Prostate gland (tissue), 2 donors: ENCODE data around the gene NGRN. TPM values are rescaled to one million over a fixed set of nuclear protein-coding genes. Genes with fewer than 3 reads are reported as not detected.

ENCODE experiments used
- DNase-seq: peaks from one replicate; pipeline ENCODE4 v3.0.0-alpha.2; 2019; ENCODE audit warnings: low spot score
- H3K27ac ChIP-seq, 2 donors: fragments of 200-600 bp; sonication (generic); 2 replicates each; pipeline ENCODE4 v1.5.1; 2017 to 2019
- H3K27me3 ChIP-seq: fragments of 200-600 bp; sonication (generic); replicated peaks from 2 replicates; pipeline ENCODE4 v1.5.1; 2019; ENCODE audit not compliant: insufficient read depth
- H3K36me3 ChIP-seq, 2 donors: fragments of 200-600 bp; sonication (generic); 1 replicate in 1 of 2; 2 replicates in 1 of 2; pipeline versions ENCODE4 v1.5.1 to v1.8.1; 2017 to 2019
- H3K4me1 ChIP-seq: fragments of 200-600 bp; sonication (generic); replicated peaks from 2 replicates; pipeline ENCODE4 v1.5.1; 2019
- H3K4me3 ChIP-seq, 2 donors: fragments of 200-600 bp; sonication (generic); 2 replicates each; pipeline ENCODE4 v1.5.1; 2017 to 2019
- H3K9me3 ChIP-seq: fragments of 200-600 bp; sonication (generic); 2 replicates; pipeline ENCODE4 v1.5.1; 2017
- POLR2A ChIP-seq: fragments of 450-650 bp; IDR thresholded peaks from one replicate; pipeline ENCODE4 v1.6.1; 2016; ENCODE audit warnings: antibody characterized with exemption, mild to moderate bottlenecking
- POLR2AphosphoS5 ChIP-seq: sonication (generic); formaldehyde crosslinking; IDR thresholded peaks from one replicate; pipeline ENCODE4 v1.6.1; 2017; ENCODE audit warnings: antibody characterized with exemption
- WGBS: methylation state at CpG from one replicate; pipeline ENCODE4 v1.1.5; 2018; 5-methylcytosine and 5-hydroxymethylcytosine counted together
- intact Hi-C: fragments of 100-400 bp; cut with DNase I; formaldehyde crosslinking; loops from one replicate; pipeline ENCODE4 v1.14.2; 2022
- total RNA-seq, 2 donors: library from RNA; depleted of rRNA; stranded (reverse); fragments of >200 nt; gene quantifications; one replicate each; pipeline ENCODE4 v1.1.0, GENCODE V29; 2016
- TF ChIP-seq, protein P1 (sequence below), 4 experiments: fragments of 200-600 bp in 2 of 4; fragments of 450-650 bp in 2 of 4; sonication (generic) in 2 of 4; IDR thresholded peaks; 1 replicate in 3 of 4; 2 replicates in 1 of 4; pipeline ENCODE4 v1.5.1; 2016 to 2019; ENCODE audit warnings: antibody characterized with exemption in 4 of 4, mild to moderate bottlenecking in 2 of 4, moderate library complexity in 2 of 4

Gene NGRN
- total RNA-seq, 2 donors from 2014 or later = 102 to 108 TPM

DNA sequence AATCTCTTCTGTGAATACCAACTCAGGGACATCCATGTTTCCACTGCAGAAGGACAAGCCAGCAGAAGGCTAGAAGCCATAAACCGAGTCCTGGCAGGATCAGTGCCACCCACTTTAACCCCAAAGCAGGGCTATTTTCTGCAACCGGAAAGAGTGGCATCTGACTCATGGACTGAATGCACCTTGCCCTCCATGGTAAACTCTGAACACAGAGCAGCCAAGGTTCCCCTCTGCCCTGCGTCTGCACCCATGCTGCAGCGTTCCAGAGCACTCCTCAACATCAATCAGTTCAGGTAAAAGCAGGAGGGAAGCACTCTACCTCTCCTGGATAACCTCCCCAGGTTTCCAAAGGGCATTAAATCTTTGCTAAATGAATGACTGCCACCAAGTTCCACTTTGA lies 801 bp upstream of the NGRN start:
- Histone ChIP-seq H3K9me3 (no peaks in the 10 kb centered on the region), H3K27ac (peak overlapping the region; percentile 93 to 98), H3K27me3 (no peaks in the 10 kb centered on the region), H3K4me1 (peaks cover 13% of the 10 kb centered on the region), H3K4me3 (peak overlapping the region; percentile 65 to 82), H3K36me3 (no peaks in the 10 kb centered on the region)
- WGBS = 18% methylated on average over 4 of the region's 4 CpGs
- intact Hi-C loops = no loop called here
- DNase-seq = no peak
- TF ChIP-seq, protein P1, sequence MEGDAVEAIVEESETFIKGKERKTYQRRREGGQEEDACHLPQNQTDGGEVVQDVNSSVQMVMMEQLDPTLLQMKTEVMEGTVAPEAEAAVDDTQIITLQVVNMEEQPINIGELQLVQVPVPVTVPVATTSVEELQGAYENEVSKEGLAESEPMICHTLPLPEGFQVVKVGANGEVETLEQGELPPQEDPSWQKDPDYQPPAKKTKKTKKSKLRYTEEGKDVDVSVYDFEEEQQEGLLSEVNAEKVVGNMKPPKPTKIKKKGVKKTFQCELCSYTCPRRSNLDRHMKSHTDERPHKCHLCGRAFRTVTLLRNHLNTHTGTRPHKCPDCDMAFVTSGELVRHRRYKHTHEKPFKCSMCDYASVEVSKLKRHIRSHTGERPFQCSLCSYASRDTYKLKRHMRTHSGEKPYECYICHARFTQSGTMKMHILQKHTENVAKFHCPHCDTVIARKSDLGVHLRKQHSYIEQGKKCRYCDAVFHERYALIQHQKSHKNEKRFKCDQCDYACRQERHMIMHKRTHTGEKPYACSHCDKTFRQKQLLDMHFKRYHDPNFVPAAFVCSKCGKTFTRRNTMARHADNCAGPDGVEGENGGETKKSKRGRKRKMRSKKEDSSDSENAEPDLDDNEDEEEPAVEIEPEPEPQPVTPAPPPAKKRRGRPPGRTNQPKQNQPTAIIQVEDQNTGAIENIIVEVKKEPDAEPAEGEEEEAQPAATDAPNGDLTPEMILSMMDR (IDR thresholded peaks at IDR 0.05) = no peak
- no peak for TF ChIP-seq POLR2A
- TF ChIP-seq POLR2AphosphoS5 = no peak

DNA sequence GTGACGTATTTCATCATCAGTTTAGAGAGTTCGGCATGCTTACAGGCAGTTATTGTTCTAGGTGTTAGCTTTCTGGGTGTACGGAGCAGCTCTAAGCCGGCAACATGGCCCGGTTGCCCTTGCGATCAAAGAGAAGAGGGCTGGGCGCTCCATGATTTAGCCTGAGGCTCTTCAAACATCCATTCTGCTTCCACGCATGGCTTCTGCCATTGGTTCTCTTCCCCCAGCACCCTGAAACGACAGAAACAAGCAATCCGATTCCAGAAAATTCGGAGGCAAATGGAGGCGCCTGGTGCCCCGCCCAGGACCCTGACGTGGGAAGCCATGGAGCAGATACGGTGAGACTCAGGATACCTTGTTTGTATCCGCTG lies 574 bp downstream of the NGRN start:
- WGBS = under 1% methylated on average over 16 of the region's 16 CpGs
- intact Hi-C loops = no loop called here
- no peak for DNase-seq
- peak overlapping the region; percentile 65 to 82 for H3K4me3 ChIP-seq
- peak overlapping the region; percentile 93 to 98 for H3K27ac ChIP-seq
- H3K4me1 ChIP-seq = peaks cover 13% of the 10 kb centered on the region
- no peaks in the 10 kb centered on the region for H3K9me3 ChIP-seq
- TF ChIP-seq POLR2AphosphoS5 (no peak), POLR2A (no peak)
- TF ChIP-seq, protein P1 (IDR thresholded peaks at IDR 0.05) = no peak
- H3K27me3 ChIP-seq = no peaks in the 10 kb centered on the region
- peaks cover 0 to 4% of the 10 kb centered on the region in 2 donors for H3K36me3 ChIP-seq

DNA sequence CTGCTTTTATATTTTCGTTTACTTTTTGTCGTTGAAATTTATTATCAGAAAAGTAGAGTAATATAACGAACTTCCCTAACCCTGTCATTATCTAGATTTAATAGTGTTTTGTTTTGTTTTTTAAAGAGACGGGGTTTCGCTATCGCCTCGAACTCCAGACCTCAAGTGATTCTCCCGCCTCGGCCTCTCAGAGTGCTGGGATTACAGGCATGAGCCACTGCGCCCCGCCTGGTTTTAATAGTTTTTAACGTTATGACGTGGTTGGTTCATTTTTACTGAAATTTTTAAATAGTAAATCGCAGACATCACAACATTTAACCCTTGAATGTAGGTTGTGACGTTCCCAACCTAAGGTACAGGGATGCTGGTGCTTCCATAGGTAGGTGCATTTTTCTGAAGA lies 1.0 kb downstream of the NGRN start:
- DNase-seq = no peak
- H3K9me3 ChIP-seq = no peaks in the 10 kb centered on the region
- WGBS = 6% methylated on average over 15 of the region's 15 CpGs
- intact Hi-C loops = no loop called here
- peak overlapping the region; percentile 93 to 98 for H3K27ac ChIP-seq
- peaks cover 13% of the 10 kb centered on the region for H3K4me1 ChIP-seq
- TF ChIP-seq POLR2A (no peak), POLR2AphosphoS5 (no peak)
- TF ChIP-seq, protein P1 (IDR thresholded peaks at IDR 0.05) = no peak
- peaks cover 0 to 4% of the 10 kb centered on the region in 2 donors for H3K36me3 ChIP-seq
- H3K4me3 ChIP-seq = peak overlapping the region; percentile 65 to 82
- no peaks in the 10 kb centered on the region for H3K27me3 ChIP-seq

DNA sequence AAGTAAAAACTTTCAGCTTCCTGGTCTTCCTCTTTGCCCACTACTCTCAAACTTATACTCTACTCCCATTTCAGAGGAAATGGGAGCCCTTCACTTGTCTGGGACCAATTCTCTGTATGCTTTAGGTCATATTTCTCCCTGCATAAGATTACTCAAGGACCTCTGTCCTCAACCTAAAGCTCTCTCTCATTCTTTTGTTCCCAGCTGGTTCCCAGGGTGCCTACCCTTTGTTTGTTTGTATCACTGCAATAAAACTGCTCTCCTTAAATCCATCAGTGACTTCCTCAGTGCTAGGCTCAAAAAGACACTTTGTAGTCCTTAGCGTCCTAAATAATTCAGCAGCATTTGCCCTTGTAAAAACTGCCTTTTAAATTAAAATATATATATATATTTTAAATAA lies 2.9 kb downstream of the NGRN start:
- peaks cover 13% of the 10 kb centered on the region for H3K4me1 ChIP-seq
- H3K27me3 ChIP-seq = no peaks in the 10 kb centered on the region
- DNase-seq = no peak
- peak overlapping the region in 1 of 2 donors; percentile 19 for H3K27ac ChIP-seq
- intact Hi-C loops = no loop called here
- no peak for TF ChIP-seq POLR2AphosphoS5
- TF ChIP-seq, protein P1 (IDR thresholded peaks at IDR 0.05) = no peak
- TF ChIP-seq POLR2A = no peak
- peaks cover 0 to 4% of the 10 kb centered on the region in 2 donors for H3K36me3 ChIP-seq
- no peaks in the 10 kb centered on the region for H3K9me3 ChIP-seq
- peak overlapping the region in 1 of 2 donors; percentile 82 for H3K4me3 ChIP-seq
- 23% methylated on average over 1 of the region's 1 CpG for WGBS

DNA sequence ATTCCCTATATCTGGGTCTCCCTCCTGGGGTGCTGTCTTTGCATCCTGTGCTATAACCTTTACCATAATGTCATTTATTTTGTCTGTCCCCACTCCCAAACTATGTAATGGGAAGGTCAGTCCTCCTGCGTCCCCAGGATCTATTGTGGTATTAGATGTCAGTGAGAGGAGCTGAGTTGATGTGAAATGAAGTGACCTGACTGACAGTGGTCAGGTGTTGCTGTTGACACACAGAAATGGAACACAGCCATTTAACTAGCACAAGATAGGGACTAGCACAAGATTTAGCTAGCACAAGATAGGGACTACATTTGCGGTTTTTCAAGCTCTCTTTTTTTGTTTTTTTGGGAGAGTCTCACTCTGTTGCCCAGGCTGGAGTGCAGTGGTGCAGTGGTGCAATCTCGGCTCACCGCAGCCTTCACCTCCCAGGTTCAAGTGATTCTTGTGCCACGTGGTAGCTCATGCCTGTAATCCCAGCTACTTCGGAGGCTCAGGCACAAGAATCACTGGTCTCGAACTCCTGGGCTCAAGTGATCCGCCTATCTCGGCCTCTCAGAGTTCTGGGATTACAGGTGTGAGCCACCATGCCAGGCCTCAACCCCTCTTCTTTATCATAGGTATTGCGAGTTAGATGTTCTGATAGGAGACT lies 5.2 kb downstream of the NGRN start:
- intact Hi-C loops = no loop called here
- H3K4me3 ChIP-seq = no peak overlapping the region
- H3K27me3 ChIP-seq = no peaks in the 10 kb centered on the region
- no peak overlapping the region for H3K27ac ChIP-seq
- peaks cover 0 to 4% of the 10 kb centered on the region in 2 donors for H3K36me3 ChIP-seq
- peaks cover 13% of the 10 kb centered on the region for H3K4me1 ChIP-seq
- no peak for TF ChIP-seq POLR2AphosphoS5
- TF ChIP-seq POLR2A = no peak
- TF ChIP-seq, protein P1 (IDR thresholded peaks at IDR 0.05) = no peak
- 87% methylated on average over 10 of the region's 10 CpGs for WGBS
- DNase-seq = no peak
- no peaks in the 10 kb centered on the region for H3K9me3 ChIP-seq
